HG02852 (cell line): ENCODE data around the gene IMPDH1.

Experiments used
- ATAC-seq: cut with Tn5 transposase; IDR thresholded peaks from one replicate; pipeline ENCODE4 v1.9.1; 2021; ENCODE audit warnings: mild to moderate bottlenecking, moderate library complexity; ENCODE audit not compliant: unreplicated experiment

IMPDH1 gene

DNA sequence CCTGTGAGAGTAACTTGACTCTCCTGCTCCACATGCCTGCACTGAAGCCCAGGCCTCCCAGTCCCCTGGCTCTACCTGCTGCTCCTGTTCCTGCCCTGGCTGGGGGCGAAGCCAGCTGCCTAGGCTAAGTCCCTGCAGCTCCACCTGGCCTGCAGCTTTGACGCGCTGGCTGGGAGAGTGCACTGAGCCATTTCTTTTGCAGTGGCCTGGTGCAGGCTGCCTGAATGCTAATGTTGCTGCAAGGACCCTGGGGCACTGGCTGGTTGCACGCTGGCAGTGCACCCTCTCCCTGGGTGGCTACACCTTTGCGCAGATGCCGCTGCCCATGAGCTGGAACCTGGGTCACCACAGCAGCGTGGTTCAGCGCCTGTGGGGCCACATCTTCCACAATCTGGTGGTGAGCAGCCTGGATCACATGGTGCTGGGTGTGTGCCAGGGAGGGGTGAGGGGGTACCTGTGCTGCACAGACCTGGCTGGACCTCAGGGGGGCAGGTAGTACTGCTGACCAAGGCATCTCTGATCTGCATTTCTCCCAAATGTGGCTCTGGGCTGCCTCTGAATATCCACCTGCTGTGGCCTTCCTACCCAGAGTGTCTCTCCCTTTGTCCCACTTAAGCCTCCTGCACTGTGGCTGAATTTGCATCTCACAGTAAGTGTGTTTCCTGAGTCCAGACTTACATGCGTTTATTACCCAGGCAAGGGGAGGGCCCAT is 20.0 kb downstream of the IMPDH1 start:
- no peak for ATAC-seq

DNA sequence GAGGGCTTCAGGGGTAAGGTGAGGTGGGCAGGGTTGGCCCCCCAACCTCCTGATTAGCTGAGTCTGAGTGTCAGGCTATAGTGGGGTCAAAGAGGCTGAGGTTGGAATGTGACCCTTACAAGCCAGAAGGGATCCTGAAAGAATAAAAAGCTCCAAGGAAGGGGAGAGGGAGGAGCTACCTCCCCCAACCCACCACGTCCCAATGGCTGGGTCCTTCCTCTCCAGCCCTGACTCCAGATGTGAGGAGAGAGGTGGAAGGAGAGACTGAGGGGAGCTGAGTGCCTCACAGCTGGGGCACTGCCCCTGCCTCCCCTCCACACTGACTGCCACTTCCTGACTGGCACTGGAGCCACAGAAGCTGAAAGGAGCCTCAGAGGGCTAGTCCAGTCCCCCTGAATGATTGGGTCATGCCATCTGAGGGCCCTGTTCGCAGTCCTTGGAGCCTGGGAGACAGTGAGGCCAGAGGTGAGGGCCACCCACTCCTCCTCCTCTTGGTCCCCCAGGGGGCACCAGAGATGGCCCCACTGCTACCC is 20.6 kb downstream of the IMPDH1 start:
- ATAC-seq: no peak

DNA sequence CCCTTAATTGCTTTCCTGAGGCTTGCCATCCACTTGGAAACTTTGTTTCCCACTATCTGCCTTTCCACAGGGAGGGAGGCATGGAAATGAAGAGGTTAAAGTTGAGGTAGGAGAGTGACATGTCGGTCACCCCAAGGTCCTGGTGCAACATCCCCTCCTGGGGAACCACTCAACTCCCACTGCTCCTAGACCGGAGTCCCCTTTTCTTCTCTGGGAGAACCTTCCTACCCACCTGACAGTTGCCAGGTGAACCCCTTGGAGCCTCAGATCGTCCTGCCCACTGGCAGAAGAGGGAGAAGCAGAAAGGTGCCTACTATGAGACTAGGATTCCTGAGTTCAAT is 21.7 kb downstream of the IMPDH1 start:
- ATAC-seq: no peak

DNA sequence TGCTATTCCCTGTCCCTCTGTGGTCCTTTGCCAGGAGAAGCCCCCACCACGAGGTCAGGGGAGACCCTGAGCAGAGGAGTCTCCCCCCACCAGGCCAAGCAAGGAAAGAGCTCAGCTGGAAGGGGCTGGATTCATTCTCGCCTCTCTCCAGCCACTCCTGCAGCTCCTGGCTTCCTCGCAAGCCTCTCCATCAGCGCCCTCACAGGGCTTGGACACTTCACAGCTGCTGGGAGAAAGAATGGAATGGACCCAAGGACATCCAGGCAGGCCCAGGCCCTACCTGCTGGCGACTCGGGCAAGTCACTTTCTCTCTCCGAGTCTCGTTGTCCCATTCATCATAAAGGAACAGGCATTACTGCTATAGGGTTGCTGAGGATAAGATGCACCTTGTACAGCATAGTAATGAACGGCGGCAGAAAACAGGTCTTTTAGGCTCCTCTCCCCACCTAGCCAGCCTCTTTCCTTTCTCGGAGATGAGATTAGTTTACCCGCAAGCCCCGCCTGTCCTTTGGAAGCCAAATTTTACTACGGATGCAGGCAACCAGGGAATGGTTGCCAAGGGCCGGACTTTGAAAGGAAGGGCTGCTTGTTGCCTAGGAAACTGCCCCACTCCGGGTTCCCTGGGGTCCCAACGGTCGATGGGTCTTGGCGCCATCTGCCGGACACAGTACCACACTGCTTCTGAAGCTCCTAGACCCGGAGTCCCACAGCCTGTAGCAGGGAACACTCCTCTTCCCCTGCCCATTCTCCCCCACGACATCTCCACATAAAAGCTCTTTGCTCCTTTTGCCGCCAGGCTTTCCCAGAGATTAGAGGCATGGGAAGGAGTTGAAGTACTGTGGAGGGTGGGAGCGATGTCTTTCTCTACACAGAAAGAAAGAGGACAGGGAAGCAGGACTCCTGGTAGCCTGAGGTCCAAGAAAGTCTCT is 22.3 kb downstream of the IMPDH1 start:
- no peak for ATAC-seq

DNA sequence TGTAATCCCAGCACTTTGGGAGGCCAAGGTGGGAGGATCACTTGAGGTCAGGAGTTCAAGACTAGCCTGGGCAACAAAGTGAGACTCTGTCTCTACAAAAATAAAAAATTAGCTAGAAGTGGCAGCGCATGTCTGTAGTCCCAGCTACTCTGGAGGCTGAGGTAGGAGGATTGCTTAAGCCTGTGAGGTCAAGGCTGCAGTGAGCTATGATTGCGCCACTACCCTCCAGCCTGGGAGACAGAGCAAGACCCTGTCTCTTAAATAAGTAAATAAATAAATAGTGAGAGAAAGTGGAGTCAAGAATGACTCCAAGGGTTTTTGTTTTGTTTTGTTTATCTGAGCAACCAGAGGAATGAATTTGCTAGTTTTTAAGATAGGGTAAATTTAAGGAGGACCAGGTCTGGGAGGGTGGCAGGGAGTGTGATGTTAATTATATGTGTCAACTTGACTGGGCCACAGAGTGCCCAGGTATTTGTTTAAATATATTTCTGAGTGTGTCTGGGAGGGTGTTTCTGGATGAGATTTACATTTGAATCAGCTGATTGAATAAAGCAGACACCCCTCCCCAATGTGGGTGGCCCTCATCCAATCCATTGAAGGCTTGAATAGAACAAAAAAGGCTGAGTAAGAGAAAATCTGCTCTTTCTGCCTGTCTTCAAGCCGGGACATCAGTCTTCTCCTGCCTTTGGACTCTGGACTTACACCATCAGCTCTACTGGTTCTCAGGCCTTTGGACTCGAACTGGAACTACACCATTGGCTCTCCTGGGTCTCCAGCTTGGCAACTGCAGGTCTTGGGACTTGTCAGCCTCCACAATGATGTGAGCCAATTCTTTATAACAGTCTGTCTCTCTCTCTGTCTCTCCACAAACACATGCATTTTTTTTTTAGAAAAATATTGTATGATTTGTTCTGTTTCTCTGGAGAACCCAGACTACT is 23.5 kb downstream of the IMPDH1 start:
- ATAC-seq: no peak

DNA sequence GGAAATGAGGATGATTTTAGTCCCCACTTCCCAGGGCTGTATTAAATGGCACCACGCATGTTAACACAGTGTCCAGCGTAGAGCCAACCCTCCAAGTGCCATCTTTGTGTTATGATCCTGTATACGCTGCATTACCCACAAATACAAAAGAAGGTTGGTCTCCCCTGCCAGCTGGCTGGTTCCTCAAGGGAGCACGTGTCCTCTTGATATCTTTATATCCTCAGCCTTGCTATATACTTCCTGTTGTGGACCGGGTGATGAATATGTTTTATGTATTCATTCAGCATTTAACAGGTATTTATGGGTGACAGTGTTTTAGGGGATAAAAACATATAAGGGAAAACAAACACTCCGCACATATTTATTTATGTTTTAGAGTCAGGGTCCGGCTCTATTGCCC is 25.1 kb downstream of the IMPDH1 start:
- ATAC-seq: no peak

DNA sequence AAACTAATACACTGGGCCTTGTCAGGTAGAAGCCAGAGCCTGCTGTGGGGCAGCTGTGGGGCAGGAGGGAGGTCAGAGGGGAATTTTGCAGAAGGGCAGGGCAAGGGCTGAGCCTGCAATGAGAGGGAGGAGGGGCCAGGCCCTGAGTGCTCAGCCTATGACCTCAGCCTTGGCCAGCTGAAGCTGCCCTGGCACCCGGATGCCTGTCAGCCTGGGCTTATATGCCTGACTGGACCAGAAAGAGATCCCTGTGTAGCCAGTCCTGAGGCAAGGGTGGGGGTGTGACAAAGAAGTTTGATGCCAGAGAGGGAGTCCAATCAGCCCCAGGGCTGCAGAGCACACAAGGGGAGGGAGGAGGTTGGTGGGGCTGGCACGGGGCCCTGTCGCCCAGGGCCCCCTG is 26.0 kb downstream of the IMPDH1 start:
- ATAC-seq: no peak

DNA sequence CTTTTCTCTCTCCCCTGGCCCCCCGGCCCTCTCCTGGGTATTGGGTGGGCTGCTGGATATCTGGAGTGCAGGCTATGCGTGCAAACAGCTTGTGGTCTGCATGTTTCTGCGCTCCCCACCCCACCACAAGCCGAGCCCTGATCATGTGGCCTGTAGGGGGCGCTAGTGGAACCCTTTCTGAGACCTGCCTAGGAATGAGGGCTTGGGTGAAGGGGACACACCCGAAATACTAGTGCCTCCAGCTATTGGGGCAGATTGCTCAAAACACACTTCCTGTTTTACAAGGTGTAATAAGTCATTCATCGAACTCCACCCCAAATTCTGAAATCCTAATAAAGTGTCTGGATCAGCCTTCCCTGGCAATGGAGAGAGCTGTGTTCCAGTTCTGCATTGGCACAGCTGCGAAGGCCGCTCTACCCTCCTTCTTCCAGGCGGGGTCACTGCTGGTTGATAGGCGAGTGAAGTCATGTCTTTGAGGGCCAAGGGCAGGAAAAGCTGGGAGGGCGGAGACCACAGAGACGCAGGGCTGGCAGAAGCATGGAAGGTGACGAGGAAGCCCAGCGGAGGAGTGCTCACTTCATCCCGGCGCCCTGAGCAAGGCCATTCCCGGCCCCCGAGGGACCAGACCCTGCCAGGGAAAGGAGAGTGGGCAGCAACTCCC is 28.5 kb downstream of the IMPDH1 start:
- no peak for ATAC-seq

DNA sequence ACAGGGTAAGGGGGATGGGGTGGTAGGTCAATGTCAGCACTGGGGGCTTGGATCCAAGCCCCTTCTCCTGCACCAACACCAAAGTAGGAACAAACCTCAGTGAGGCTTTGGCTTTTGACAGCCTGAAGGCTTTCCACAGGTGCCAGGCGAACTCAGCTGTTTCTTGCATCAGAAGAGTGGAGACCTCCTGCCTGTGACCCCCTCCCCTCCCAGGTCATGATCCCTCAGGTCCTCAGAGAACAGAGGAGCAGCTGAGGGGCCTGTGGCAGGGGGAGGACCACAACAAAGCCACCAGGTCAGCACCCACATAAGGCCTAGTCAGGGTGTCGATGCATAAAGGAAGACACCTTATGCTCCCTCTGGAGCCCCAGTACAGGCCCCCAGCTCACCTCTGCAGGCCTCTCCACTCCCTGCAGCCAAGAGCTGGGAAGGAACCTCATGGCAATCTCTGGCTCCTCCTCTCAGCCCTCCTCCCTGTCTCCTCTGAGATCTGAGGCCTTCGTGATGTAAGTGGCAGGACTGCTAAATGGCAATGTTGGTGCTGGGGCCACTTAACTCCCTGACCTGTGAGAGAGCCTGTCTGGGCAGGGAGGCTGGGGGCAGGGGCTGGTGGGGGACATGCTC is 29.2 kb downstream of the IMPDH1 start:
- ATAC-seq: no peak

DNA sequence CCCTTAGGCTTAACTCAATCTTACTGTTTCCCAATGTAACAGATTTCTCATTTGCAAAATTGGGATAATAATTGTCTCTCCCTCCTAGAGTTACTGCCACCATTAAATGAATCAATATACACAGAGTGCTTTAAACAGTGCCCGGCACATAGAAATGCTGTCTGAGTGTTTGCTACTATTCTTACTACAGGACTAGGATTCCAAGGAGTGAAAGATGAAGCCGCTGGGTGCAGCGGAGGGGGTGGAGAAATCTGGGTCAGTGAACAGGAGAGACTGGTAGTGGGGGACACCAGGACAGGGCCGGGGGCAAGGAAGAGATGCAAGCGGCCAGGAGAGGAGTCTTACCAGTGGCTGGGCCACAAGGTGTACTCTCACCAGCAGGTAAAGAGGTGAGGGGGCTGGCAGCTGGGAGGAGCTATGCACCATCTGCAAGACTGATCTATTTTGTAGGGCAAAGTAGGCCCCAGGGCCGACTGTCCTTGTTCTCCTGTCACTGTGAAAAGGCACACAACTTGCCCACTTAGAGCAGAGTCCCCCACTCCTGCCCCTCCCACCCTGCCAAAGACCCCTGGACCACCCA is 29.8 kb downstream of the IMPDH1 start:
- ATAC-seq: no peak

DNA sequence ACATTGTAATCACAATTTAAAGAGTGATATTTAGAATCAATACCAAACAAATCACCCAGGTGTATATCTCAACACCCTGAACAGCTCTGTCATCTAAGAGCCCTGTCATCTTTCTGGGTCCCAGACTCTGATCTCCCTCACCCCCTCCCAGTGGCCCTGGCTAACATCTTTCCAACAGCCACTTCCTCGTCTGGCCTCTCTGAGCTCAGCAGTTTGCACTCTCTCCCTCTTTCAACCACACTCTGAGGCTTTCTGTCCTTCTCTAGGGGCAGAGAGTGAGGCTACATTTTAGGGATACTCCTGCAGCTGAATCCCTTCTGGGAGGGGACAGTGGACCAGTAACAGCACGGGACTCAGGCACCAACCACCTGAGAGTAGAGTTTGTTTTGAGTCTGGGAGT is 31.1 kb downstream of the IMPDH1 start:
- ATAC-seq: no peak

DNA sequence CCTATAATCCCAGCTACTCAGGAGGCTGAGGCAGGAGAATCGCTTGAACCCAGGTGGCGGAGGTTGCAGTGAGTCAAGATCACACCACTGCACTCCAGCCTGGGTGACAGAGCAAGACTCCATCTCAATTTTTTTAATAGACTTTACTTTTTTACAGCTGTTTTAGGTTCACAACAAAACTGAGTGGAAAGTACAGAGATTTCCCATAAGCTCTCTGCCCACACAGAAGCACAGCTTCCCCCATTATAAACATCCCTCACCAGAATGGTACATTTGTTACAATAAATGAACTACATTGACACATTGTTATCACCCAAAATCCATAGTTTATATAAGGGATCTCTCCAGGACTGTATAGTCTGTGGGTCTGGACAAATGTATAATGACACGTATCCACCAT is 33.7 kb downstream of the IMPDH1 start:
- no peak for ATAC-seq

DNA sequence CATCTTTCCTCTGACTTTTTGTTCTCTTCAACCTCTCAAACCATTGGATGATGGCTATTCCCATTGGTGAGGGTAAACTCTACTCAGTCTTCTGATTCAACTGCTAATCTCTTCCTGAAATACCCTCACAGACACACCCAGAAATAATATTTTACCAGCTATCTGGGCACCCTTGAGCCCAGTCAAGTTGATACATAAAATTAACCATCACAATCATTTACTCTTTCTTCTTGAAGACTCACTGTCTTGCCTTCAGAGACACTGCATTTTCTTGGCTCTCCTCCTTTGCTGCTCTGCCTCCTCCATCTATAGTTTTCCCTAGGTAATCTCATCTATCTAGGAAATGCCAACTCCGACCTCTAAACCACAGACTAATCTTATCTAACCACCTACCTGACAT is 35.7 kb downstream of the IMPDH1 start:
- no peak for ATAC-seq

DNA sequence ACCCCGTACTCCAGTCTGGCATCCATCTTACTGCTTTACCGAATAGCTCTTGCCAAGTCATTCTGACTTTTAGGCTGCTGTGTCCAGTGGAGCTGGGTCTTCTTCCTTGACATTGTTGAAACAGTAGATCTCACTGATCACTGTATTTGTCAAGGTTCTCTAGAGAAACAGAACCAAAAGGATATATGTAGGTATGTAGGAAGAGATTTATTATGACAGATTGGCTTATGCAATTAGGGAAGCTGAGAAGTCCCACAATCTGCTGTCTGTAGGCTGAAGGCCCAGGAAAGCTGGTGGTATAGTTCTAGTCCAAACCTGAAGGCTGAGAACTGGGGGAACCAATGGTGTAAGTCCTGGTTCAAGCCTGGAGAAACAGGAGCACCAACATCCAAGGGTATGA is 36.2 kb downstream of the IMPDH1 start:
- no peak for ATAC-seq

DNA sequence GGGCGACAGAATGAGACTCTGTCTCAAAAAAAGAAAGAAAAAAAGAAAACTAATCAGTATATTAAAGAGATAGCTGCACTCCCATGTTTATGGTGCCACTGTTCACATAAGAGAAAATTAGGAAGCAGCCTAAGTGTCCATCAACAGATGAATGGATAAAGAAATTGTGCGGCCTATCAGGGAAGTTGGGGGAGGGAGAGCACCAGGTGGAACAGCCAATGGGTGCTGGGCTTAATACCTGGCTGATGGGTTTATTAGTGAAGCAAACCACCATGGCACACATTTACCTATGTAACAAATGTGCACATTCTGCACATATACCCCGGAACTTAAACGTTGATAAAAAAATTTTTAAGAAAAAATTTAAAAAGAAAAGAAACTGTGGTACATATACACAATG is 39.3 kb downstream of the IMPDH1 start:
- ATAC-seq: no peak

DNA sequence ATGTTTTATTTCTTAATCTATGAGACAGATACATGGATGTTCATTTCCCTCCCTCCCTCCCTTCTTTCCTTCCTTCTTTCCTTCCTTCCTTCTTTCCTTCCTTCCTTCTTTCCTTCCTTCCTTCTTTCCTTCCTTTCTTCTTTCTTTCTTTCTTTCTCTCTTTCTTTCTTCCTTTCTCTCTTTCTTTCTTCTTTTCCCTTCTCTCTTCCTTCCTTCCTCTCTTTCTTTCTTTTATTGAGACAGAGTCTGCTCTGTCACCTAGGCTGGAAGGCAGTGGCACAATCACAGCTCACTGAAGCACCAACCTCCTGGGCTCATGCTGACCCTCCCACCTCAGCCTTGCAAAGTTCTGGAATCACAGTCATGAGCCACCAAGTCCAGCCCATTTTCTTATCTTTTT is 42.8 kb downstream of the IMPDH1 start:
- no peak for ATAC-seq

DNA sequence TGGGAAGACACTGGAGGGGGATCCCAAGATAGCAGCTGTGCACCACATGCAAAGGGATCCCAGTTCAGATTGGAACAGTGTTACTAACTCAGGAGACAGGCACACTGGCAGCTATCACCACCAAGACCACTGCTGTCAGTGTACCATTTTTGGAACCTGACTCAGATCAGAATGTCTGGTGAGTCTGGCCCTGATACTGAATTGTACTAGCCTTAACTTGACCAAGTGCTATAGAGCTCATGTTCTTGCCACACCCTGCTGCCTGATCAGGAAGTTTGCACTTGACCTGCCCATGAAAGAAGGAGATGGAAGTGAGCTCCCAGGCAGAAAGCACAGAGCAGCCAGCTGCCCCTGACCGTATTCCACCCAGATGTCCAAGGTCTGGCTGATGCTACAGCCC is 43.5 kb downstream of the IMPDH1 start:
- no peak for ATAC-seq

DNA sequence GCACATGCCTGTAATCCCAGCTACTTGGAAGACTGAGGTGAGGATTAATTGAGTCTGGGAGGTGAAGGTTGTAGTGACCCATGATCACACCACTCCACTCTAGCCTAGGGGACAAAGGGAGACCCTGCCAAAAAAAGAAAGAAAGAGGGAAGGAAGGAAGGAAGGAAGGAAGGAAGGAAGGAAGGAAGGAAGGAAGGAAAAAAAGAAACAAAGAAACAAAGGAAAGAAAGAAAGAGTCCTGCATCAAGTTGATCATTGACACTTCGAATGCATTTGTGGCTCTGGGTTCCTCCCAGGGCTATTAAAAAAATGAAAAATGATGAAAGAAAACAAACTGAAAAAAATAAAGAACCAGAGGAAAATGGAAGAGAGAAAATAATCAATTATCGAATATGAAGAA is 44.4 kb downstream of the IMPDH1 start:
- no peak for ATAC-seq

DNA sequence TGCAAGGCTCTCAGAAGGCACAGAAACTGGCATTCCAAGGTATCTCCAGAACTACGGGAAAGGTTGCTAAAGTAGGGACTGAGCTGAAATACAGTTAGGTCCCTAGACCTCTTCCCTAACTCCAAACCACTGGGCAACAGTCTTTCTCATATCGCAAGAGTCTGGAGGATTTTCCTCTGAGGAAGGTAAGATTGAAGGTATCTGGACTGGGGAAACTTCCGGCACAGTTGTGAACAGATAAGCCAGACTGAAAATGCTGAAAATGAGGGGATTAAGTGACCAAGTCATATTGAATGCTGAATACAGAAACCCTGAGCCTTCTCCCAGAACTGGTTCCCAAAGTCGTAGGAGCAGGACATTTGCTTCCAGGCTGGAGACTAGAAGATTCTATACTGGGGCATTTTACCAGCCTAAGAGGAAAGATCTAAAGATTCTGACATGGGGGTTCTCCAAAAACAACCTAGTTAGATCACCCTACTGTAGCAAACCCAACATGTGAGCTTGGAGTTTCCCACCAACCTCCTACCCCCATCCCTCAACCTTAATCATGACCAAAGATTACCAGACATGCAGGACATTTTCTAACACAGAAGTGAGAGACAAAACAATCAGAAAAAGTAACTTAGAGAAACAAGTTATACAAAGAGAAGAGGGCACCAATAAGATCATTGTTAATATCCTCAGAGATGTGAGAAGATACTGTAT is 45.5 kb downstream of the IMPDH1 start:
- no peak for ATAC-seq
